Measurements from ENCODE around the gene EPHB2.

The EPHB2 gene

DNA sequence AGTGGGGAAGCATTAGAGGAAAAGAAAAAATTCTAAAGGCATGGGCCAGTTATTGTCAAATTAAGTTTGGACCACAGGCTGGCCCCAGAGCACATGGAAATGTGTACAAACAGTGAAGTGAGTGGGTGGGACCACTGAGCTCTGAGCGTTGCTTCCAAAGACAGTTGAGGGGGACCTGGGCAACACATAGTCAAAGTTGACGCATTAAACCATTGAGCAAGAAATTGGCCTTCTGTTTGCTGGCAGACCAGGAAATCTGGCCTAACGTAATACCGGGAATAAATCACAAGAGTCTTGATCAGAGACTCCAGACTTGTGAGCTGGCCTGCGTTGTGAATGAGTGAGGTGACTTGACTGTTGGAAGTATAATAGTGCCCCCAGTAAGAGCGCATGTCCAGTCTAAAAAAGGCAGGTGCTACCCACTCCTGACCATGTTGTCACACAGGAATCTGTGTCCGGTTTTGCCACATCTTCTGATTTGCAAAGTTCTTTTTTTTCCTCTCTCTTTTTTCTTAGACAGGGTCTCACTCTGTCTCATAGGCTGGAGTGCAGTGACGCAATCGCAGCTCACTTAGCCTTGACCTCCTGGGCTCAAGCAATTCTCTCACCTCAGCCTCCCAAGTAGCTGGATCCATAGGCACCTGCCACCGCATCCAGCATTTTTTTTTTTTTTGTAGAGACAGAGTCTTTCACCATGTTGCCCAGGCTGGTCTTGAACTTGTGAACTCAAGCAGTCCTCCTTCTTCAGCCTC lies 10.7 kb downstream of the EPHB2 start:
- H3K27ac Mint-ChIP-seq, result no peak overlapping the region

DNA sequence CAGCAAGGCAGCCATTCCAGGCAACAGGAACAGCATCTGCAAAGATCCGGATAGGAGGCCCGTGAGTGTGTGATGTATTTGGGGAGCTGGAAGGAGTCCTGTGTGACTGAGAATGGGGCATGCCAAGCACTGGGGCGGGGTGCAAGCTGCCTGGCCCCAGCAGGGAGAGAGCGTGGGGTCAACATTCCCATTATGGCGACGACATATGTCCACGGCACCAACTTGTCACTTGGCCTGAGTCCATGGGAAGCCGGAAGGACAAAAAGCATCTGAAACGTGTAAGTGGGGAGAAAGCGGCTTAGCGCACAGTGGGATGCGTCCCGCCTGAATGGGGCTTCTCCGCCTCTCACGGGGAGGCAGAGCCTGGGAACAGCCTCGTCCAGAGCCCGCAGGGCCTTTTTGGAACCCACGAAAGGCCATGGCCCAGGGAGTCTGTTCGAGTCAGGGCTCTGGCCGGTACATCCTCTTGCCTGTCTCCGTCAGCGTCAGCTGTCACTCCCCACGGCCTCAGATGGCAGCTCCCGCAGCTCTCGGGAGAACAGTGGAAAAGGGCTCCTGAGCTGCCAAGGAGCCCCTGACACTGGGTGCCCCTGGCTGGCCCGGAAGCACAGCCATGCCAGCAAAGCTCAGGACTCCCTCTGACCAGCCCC lies 12.4 kb downstream of the EPHB2 start:
- peaks cover 28% of the 10 kb centered on the region for H3K27me3 Mint-ChIP-seq

More for the DNA sequence above, 10.7 kb downstream of the EPHB2 start:
- Mint-ChIP-seq H3K9me3 (no peaks in the 10 kb centered on the region), H3K4me1 (no peaks in the 10 kb centered on the region), H3K36me3 (no peaks in the 10 kb centered on the region), H3K4me3 (no peak overlapping the region), H3K27me3 (peaks cover 23% of the 10 kb centered on the region)
- DNase-seq, result no peak
- CTCF ChIA-PET, result no interaction called here

DNA sequence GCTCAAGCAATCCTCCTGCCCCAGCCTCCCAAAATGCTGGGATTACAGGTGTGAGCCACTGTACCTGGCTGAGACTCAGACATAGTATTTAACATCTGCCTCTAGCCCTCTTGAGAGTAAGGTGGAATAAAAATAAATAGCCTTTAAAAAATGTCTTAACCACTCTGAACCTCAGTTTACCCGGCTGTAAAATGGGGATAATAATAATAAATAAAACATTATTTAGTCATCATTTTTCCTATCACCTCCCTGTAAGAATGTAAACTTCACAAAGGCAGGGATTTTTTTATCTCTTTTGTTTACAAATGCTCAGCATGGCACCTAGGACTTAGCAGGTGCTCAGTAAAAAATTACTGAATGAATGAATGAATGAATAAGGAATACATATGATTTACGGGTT lies 17.2 kb downstream of the EPHB2 start:
- CTCF ChIA-PET, result interaction anchor here (1.1 kb wide), 1 partner anchor 23 kb away, joined by 3 read pairs; no protein-coding TSS in a partner anchor
- H3K27ac Mint-ChIP-seq, result no peak overlapping the region
- H3K27me3 Mint-ChIP-seq, result peaks cover 20% of the 10 kb centered on the region

More for the DNA sequence above, 12.4 kb downstream of the EPHB2 start:
- Mint-ChIP-seq H3K9me3 (no peaks in the 10 kb centered on the region), H3K4me1 (no peaks in the 10 kb centered on the region), H3K27ac (no peak overlapping the region), H3K36me3 (no peaks in the 10 kb centered on the region), H3K4me3 (no peak overlapping the region)
- DNase-seq, result no peak
- CTCF ChIA-PET, result no interaction called here

DNA sequence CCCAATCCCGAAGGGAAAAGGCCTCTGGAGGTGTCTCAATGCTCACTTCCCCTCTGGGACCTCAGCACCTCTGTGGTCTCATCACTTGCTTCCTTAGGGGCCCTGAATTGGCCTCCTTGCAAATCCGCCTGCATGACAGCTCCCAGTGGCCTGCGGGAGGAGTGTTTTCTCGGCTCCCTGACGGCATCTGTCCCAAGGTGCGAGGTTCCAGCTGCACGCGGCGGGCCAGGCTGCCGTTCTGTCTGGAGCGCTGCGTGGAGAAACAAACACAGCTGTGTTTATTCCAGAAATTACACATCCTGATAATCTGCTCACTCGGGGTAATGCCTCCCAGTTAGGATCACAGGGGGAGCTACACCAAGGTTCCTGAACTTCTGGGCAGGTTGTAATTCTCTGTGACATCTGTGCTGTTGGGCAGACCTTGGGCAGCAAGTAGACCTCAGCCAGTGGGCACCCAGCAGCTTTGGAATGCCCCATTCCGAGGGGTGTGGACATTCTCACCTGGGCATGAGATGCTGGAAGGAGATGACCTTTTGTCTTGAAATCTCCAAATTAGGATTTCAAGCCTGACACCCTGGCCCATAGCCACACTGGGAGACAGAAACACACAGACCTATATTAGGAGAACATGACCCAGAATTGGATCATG lies 18.2 kb downstream of the EPHB2 start:
- H3K4me3 Mint-ChIP-seq, result no peak overlapping the region
- H3K27ac Mint-ChIP-seq, result no peak overlapping the region
- no peak for DNase-seq
- H3K27me3 Mint-ChIP-seq, result peaks cover 14% of the 10 kb centered on the region
- no peaks in the 10 kb centered on the region for H3K36me3 Mint-ChIP-seq
- no peaks in the 10 kb centered on the region for H3K4me1 Mint-ChIP-seq
- CTCF ChIA-PET, result no interaction called here
- no peaks in the 10 kb centered on the region for H3K9me3 Mint-ChIP-seq

More for the DNA sequence above, 17.2 kb downstream of the EPHB2 start:
- Mint-ChIP-seq H3K4me3 (no peak overlapping the region), H3K4me1 (no peaks in the 10 kb centered on the region), H3K36me3 (no peaks in the 10 kb centered on the region), H3K9me3 (no peaks in the 10 kb centered on the region)
- DNase-seq, result no peak

DNA sequence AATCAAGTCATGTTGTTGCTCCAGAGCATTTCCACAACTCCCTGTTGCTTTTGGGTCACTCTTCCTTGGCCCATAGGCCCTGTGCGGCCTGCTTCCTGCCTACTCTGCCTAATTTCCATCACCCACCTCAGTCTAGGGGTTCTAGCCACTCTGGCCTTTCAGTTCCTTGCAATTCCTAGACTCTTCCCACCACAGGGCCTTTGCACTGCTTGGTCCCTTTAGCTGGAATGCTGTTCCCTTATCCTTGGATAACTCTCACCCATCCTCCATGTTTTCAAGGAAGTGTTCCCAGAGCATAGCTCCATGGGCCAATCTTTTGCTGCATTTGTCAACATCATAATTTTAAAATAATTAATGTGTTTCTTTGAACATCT lies 18.7 kb downstream of the EPHB2 start:
- Mint-ChIP-seq H3K27ac (no peak overlapping the region), H3K4me3 (no peak overlapping the region), H3K27me3 (peaks cover 14% of the 10 kb centered on the region), H3K4me1 (no peaks in the 10 kb centered on the region), H3K9me3 (no peaks in the 10 kb centered on the region), H3K36me3 (no peaks in the 10 kb centered on the region)
- CTCF ChIA-PET, result no interaction called here
- DNase-seq, result no peak

DNA sequence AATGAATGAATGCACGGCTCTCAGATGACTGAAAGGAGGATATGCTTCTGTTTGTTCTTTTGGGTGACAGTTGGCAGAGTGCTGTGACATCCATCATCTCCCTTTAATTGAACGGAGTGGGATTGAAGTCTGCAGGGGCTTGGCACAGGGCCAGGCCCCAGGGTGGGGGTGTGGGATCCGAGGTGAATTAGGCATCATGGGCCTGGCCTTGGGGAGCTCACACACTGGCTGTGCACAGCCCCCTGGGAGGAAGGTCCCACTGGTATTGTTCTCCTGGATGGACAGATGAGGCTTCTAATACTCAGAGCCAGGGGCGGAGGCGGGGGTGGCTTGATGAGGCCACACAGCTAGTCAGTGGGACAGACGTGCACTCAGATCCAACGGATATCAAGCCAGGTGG lies 19.3 kb downstream of the EPHB2 start:
- no peaks in the 10 kb centered on the region for H3K4me1 Mint-ChIP-seq
- no peak for DNase-seq
- H3K27ac Mint-ChIP-seq, result no peak overlapping the region
- no peaks in the 10 kb centered on the region for H3K36me3 Mint-ChIP-seq
- peaks cover 14% of the 10 kb centered on the region for H3K27me3 Mint-ChIP-seq
- no peaks in the 10 kb centered on the region for H3K9me3 Mint-ChIP-seq
- CTCF ChIA-PET, result no interaction called here
- H3K4me3 Mint-ChIP-seq, result no peak overlapping the region

DNA sequence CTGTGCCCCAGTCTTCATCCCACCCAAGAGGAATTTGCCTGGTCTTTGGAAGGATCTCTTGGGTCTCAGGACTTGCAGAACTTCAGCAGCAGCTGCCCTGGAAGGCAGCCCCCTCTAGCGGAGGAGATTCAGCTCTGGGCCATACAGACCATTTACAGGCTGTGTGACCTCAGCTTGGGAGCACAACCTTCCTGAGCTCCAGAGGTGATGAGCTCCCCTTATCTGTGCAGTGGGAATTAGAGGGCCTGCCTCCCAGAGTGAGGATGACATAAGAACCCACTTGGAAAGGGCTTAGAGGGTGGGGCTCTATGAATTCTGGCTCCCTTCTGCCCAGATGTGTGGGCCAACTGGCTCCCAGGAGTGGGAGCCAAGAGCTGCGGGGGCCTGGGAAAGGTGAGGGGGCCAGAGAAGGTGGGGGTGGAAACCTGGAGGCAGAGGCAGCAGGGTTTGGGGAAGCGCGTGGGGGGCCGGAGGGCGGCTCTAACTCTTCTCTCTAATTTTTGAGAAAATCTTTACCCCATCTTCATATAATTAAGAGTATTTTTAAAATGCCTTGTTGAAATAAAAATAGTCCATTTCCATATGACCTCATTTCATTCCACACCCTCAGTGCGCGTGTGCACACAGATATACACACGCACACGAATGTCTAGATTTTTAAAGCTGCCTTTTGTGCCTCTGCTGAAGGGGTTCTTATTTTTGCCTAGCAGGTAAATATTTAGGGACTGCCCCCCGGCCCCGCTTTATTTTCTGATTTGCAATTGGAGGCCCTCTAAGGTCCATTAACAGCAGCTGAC lies 21.5 kb downstream of the EPHB2 start:
- Mint-ChIP-seq H3K27me3 (peaks cover 4% of the 10 kb centered on the region), H3K27ac (no peak overlapping the region)
- DNase-seq, result no peak

DNA sequence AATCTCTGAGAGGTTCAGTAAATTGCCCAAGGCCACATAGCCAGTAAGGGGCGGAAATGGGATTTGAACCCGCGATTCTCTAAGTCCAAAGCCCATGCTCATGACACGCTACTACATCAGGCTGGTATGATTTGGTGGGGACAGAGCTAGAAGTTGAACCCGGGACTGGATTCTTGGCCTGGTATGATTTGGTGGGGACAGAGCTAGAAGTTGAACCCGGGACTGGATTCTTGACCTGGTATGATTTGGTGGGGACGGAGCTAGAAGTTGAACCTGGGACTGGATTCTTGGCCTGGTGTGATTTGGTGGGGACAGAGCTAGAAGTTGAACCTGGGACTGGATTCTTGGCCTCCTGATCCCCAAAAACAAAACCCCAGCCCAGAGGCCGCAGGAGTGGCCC lies 23.0 kb downstream of the EPHB2 start:
- Mint-ChIP-seq H3K27me3 (peaks cover 4% of the 10 kb centered on the region), H3K4me3 (no peak overlapping the region), H3K27ac (no peak overlapping the region), H3K36me3 (no peaks in the 10 kb centered on the region), H3K9me3 (no peaks in the 10 kb centered on the region), H3K4me1 (no peaks in the 10 kb centered on the region)
- CTCF ChIA-PET, result interaction anchor here (1.1 kb wide), 1 partner anchor 29 kb away, joined by 4 read pairs; no protein-coding TSS in a partner anchor
- DNase-seq, result no peak

More for the DNA sequence above, 21.5 kb downstream of the EPHB2 start:
- no peak overlapping the region for H3K4me3 Mint-ChIP-seq
- H3K36me3 Mint-ChIP-seq, result no peaks in the 10 kb centered on the region
- H3K9me3 Mint-ChIP-seq, result no peaks in the 10 kb centered on the region
- no peaks in the 10 kb centered on the region for H3K4me1 Mint-ChIP-seq
- CTCF ChIA-PET, result interaction anchor here (1.5 kb wide), 1 partner anchor 16 kb away, joined by 3 read pairs; no protein-coding TSS in a partner anchor

DNA sequence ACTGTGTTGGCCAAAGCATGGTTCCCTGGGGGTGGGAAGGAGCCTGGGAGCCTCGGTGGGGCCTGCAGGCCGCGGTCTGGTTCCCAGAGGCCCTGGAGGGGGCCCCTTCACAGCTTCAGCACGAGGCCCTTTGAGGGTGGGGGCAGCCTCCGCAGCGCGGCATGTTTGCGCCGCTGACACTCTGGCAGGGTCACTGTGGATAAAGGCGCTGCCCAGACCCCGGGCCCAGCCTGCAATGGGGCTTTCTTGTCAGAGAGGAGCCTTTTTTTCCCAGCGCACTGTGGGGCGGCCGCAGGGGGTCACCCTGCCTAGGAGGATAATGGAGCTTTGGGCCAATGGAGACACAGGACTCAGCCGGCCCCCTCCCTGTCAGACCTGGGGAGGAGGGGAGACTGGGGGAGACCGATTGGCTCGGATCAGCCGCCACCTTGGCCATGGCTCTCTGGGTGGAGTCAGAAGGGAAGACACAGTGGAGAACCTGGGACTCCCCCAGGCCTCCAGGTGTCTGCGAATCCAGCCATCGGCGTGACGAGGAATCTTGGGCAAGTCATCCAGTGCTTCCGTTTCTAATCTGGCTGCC lies 26.0 kb downstream of the EPHB2 start:
- Mint-ChIP-seq H3K9me3 (no peaks in the 10 kb centered on the region), H3K27ac (no peak overlapping the region), H3K27me3 (peaks cover 8% of the 10 kb centered on the region), H3K36me3 (no peaks in the 10 kb centered on the region), H3K4me1 (no peaks in the 10 kb centered on the region), H3K4me3 (no peak overlapping the region)
- CTCF ChIA-PET, result no interaction called here
- no peak for DNase-seq

DNA sequence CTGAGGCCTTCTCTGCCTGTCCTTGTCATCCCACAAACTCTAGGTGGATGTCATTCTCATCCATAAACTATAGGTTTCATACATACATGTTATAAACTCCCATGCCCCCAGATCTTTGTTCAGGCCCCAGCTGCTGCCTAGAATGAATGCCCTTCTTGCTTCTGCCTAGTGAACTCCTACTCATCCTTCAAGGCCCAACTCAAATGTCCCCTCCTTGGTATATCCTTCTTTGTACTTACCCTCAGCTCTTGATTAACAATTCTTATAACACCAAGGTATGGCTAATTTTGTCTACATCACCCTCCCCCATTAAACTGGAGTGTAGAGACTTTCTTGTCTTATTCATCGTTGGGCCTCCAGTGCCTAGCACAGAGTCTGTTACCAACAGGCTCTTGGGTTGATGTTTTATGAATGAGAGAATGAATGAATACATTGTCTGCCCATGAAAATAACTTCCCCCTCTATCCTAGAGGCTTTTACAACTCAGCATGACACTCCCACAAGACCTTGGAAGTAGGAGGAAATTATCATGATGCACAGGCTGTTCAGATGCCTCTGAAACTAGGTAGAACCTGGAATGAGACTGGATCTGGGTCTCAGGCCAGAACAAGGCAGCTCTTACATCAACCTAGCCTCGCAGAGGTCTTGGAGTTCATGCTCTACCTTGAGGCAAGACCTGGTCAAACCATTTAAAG lies 26.9 kb downstream of the EPHB2 start:
- DNase-seq, result no peak
- H3K36me3 Mint-ChIP-seq, result no peaks in the 10 kb centered on the region
- H3K4me3 Mint-ChIP-seq, result no peak overlapping the region
- CTCF ChIA-PET, result no interaction called here
- H3K9me3 Mint-ChIP-seq, result no peaks in the 10 kb centered on the region
- H3K4me1 Mint-ChIP-seq, result no peaks in the 10 kb centered on the region
- no peak overlapping the region for H3K27ac Mint-ChIP-seq
- peaks cover 9% of the 10 kb centered on the region for H3K27me3 Mint-ChIP-seq

DNA sequence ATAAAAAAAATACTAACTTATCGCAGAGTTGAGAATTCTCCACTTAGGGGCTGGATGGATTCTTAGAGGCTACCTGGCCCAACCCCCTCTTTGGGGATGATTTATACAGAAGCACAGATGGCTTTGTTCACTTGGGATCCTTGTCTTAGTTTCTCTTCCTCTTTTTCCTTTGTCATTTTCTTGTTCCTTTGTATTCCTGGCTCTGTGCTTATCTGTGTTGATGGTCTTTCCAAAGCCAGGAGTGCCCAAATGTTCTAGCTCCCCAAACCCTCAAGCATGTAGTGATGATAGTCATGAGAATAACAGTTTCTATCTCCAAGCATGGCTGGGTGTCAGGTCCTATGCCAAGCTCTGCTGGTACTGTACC lies 27.4 kb downstream of the EPHB2 start:
- Mint-ChIP-seq H3K4me1 (no peaks in the 10 kb centered on the region), H3K4me3 (no peak overlapping the region), H3K27ac (no peak overlapping the region), H3K27me3 (peaks cover 10% of the 10 kb centered on the region), H3K36me3 (no peaks in the 10 kb centered on the region), H3K9me3 (no peaks in the 10 kb centered on the region)
- DNase-seq, result no peak
- CTCF ChIA-PET, result no interaction called here

DNA sequence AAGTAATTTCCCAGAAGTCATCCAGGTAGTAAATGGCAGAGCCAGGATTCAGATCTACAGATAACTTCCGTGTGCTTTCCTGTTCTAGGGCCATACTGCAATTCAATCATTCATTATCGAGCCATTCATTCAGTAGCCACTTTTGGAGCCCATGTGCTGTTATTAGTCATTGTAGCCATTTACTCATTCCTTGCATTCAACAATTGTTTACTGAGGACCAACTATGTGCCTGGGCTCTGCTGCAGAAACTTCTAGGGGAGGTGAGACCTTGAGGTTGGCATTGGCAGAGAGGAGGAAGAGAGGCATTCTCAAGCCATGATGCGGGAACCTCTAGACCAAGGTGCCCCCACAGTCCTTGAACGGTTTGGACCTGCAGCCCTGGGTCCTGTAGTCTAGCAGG lies 27.9 kb downstream of the EPHB2 start:
- Mint-ChIP-seq H3K27ac (no peak overlapping the region), H3K4me3 (no peak overlapping the region), H3K36me3 (no peaks in the 10 kb centered on the region), H3K4me1 (no peaks in the 10 kb centered on the region), H3K27me3 (peaks cover 10% of the 10 kb centered on the region), H3K9me3 (no peaks in the 10 kb centered on the region)
- no peak for DNase-seq
- CTCF ChIA-PET, result no interaction called here

DNA sequence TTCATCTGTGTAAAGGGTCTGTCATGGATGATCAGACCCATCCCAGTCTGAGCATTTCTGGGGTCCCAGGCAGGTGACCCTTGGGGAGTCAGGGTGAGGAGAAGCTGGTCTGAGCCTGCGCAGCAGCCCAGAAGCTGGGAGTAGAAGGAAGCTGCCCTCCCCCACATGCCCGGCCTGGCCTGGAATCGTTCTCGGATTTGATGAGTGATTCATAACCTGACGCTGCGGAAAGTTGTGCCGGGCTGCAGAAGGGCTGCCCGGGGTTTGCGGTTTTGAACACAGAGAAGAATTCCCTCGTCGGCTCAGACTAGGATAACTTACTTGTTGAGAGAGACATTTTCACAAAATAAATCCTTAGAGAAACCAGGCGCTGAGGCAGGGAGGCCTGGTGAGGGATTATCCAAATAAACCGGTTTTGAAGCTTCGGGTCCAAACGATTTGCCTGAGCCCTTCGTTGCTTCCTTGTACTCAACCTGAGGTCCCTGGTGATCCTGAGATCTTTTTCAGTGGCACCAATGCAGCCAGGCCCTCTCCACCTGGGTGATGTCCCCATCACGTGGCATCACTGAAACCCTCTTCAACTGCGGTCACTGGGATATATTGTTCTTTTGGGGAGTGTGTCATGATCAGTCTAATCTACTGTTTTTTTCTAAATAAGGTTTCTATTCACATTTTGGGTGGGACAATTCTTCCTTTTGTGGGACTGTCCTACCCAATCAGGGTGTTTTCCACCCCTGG lies 29.2 kb downstream of the EPHB2 start:
- no peak for DNase-seq
- Mint-ChIP-seq H3K4me3 (no peak overlapping the region), H3K9me3 (no peaks in the 10 kb centered on the region), H3K36me3 (no peaks in the 10 kb centered on the region), H3K4me1 (no peaks in the 10 kb centered on the region), H3K27ac (no peak overlapping the region), H3K27me3 (peaks cover 10% of the 10 kb centered on the region)
- CTCF ChIA-PET, result no interaction called here
